ENCODE measurements around the gene CALU. TPM values are rescaled to one million over a fixed set of nuclear protein-coding genes. Genes with fewer than 3 reads are reported as not detected.

The CALU gene
- polyA plus RNA-seq, 1 donor: 92.5 TPM

DNA sequence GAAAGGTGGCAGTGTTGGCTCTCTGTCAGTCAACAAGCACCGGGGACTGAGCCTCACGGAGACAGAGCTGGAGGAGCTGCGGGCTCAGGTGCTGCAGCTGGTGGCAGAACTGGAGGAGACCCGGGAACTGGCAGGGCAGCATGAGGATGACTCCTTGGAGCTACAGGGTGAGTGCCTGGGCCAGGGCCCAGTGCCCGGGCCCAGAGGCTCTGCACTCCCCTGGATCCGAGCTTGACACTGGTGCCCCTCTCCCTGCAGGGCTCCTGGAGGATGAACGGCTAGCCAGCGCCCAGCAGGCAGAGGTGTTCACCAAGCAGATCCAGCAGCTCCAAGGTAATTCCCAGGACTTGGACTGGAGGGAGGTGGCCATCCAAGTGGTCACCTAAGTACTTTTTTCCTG, 55.3 kb downstream of the CALU start:
- peaks cover 11% of the 10 kb centered on the region for H3K4me1 ChIP-seq (ENCODE audit: control insufficient read depth, insufficient read depth, low read length)
- no peaks in the 10 kb centered on the region for H3K36me3 ChIP-seq (ENCODE audit: control insufficient read depth, insufficient read depth, low read length)
- no peak overlapping the region for H3K27ac ChIP-seq (ENCODE audit: low read length)
- H3K4me3 ChIP-seq (ENCODE audit: low read length): no peak overlapping the region
- no peaks in the 10 kb centered on the region for H3K9me3 ChIP-seq (ENCODE audit: control insufficient read depth, low read depth, low read length)
- WGBS (ENCODE audit: insufficient coverage, low lambda C conversion rate): no CpG with 5 or more reads among the region's 8 CpGs
- DNase-seq: no peak
- H3K27me3 ChIP-seq (ENCODE audit: control insufficient read depth, insufficient read depth, low read length): peaks cover 34% of the 10 kb centered on the region

DNA sequence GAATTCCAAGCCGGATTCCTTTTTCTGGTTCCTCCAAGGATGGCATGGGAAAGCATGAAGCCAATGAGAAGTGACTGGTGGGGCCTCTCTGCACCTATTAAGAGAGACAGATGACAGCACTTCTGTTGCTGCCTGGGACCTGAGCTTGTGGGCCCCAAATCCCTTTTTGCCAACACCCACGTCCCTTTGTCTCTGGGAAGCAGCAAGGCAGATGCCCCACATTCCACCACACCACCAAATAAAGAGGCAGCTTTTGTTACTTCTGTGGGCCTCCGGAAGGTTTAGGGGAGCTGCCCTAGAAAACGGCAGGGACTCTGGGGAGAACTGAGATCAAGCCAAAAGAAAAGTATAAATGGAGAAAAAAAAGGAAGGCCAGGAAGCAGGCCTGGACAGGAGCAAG, 56.0 kb downstream of the CALU start:
- H3K27ac ChIP-seq (ENCODE audit: low read length): no peak overlapping the region
- peaks cover 27% of the 10 kb centered on the region for H3K27me3 ChIP-seq (ENCODE audit: control insufficient read depth, insufficient read depth, low read length)
- no peak for DNase-seq
- H3K36me3 ChIP-seq (ENCODE audit: control insufficient read depth, insufficient read depth, low read length): no peaks in the 10 kb centered on the region
- H3K4me1 ChIP-seq (ENCODE audit: control insufficient read depth, insufficient read depth, low read length): peaks cover 11% of the 10 kb centered on the region
- H3K9me3 ChIP-seq (ENCODE audit: control insufficient read depth, low read depth, low read length): no peaks in the 10 kb centered on the region
- H3K4me3 ChIP-seq (ENCODE audit: low read length): no peak overlapping the region
- no CpG with 5 or more reads among the region's 4 CpGs for WGBS (ENCODE audit: insufficient coverage, low lambda C conversion rate)

- no CpG with 5 or more reads among the region's 5 CpGs for WGBS (ENCODE audit: insufficient coverage, low lambda C conversion rate)
- H3K27ac ChIP-seq (ENCODE audit: low read length): no peak overlapping the region
These were observed 57.2 kb downstream of the CALU start for GRCh38 chr7:128796327-128796726.

DNA sequence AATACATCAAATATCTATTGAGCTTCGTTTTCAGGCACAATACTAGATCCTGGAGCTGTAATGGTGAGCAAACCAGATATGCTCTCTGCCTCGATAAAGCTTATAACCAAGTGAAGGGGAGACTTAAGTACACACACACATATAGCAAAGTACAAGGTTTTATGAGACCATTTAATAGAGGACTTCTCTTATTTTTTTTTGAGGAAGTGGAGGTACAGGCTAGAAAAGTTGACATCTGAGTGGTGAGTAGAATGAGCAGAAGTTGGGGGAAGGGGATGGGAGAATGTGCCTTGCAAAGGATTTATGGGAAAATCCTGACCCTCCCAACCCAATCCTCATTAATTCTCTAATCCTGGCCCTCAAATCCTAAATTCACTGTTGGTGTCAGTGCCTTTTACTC, 60.3 kb downstream of the CALU start:
- WGBS (ENCODE audit: insufficient coverage, low lambda C conversion rate): no CpG with 5 or more reads among the region's 2 CpGs
- no peak overlapping the region for H3K4me3 ChIP-seq (ENCODE audit: low read length)
- peaks cover 12% of the 10 kb centered on the region for H3K4me1 ChIP-seq (ENCODE audit: control insufficient read depth, insufficient read depth, low read length)
- no peak for DNase-seq
- H3K9me3 ChIP-seq (ENCODE audit: control insufficient read depth, low read depth, low read length): no peaks in the 10 kb centered on the region
- H3K27me3 ChIP-seq (ENCODE audit: control insufficient read depth, insufficient read depth, low read length): no peaks in the 10 kb centered on the region
- H3K36me3 ChIP-seq (ENCODE audit: control insufficient read depth, insufficient read depth, low read length): no peaks in the 10 kb centered on the region
- H3K27ac ChIP-seq (ENCODE audit: low read length): no peak overlapping the region

More at GRCh38 chr7:128796327-128796726, 57.2 kb downstream of the CALU start:
- Histone ChIP-seq H3K9me3 (ENCODE audit: control insufficient read depth, low read depth, low read length) (no peaks in the 10 kb centered on the region), H3K4me3 (ENCODE audit: low read length) (no peak overlapping the region), H3K36me3 (ENCODE audit: control insufficient read depth, insufficient read depth, low read length) (no peaks in the 10 kb centered on the region), H3K27me3 (ENCODE audit: control insufficient read depth, insufficient read depth, low read length) (peaks cover 19% of the 10 kb centered on the region), H3K4me1 (ENCODE audit: control insufficient read depth, insufficient read depth, low read length) (peaks cover 12% of the 10 kb centered on the region)
- DNase-seq: no peak

- Histone ChIP-seq H3K4me3 (ENCODE audit: low read length) (no peak overlapping the region), H3K4me1 (ENCODE audit: control insufficient read depth, insufficient read depth, low read length) (peaks cover 12% of the 10 kb centered on the region), H3K9me3 (ENCODE audit: control insufficient read depth, low read depth, low read length) (no peaks in the 10 kb centered on the region), H3K27ac (ENCODE audit: low read length) (peak overlapping the region; percentile 37), H3K27me3 (ENCODE audit: control insufficient read depth, insufficient read depth, low read length) (no peaks in the 10 kb centered on the region), H3K36me3 (ENCODE audit: control insufficient read depth, insufficient read depth, low read length) (no peaks in the 10 kb centered on the region)
- WGBS (ENCODE audit: insufficient coverage, low lambda C conversion rate): no CpG with 5 or more reads among the region's 3 CpGs
- no peak for DNase-seq
These were observed 61.4 kb downstream of the CALU start for GRCh38 chr7:128800567-128800966.

GRCh38 chr7:128801003-128801402, 61.8 kb downstream of the CALU start:
- Histone ChIP-seq H3K9me3 (ENCODE audit: control insufficient read depth, low read depth, low read length) (no peaks in the 10 kb centered on the region), H3K4me3 (ENCODE audit: low read length) (no peak overlapping the region), H3K36me3 (ENCODE audit: control insufficient read depth, insufficient read depth, low read length) (no peaks in the 10 kb centered on the region), H3K4me1 (ENCODE audit: control insufficient read depth, insufficient read depth, low read length) (peaks cover 12% of the 10 kb centered on the region), H3K27me3 (ENCODE audit: control insufficient read depth, insufficient read depth, low read length) (no peaks in the 10 kb centered on the region), H3K27ac (ENCODE audit: low read length) (peak overlapping the region; percentile 37)
- no CpG with 5 or more reads among the region's 9 CpGs for WGBS (ENCODE audit: insufficient coverage, low lambda C conversion rate)
- DNase-seq: peak; percentile 71 to 87

GRCh38 chr7:128801667-128802418, 62.7 kb downstream of the CALU start:
- no peak overlapping the region for H3K27ac ChIP-seq (ENCODE audit: low read length)
- no CpG with 5 or more reads among the region's 2 CpGs for WGBS (ENCODE audit: insufficient coverage, low lambda C conversion rate)
- no peaks in the 10 kb centered on the region for H3K27me3 ChIP-seq (ENCODE audit: control insufficient read depth, insufficient read depth, low read length)
- H3K4me1 ChIP-seq (ENCODE audit: control insufficient read depth, insufficient read depth, low read length): peaks cover 12% of the 10 kb centered on the region
- peaks cover 3% of the 10 kb centered on the region for H3K36me3 ChIP-seq (ENCODE audit: control insufficient read depth, insufficient read depth, low read length)
- no peak for DNase-seq
- no peak overlapping the region for H3K4me3 ChIP-seq (ENCODE audit: low read length)
- H3K9me3 ChIP-seq (ENCODE audit: control insufficient read depth, low read depth, low read length): no peaks in the 10 kb centered on the region

DNA sequence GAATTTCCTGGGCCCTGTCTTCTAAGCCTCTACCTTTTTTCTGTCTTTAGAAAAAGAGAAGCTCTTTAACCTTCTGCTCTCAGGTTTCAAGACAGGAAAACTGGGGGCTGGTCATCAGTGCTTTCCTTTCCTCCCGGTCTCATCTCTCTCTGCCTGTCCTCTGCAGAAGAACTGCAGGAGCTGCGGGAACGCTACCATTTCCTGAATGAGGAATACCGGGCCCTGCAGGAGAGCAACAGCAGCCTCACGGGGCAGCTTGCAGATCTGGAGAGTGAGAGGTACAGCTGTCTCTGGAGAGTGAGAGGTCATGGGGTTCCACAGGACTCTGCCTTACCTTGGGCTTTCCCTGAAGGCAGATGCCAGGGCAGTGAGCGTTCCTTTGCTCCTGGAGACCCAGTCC, 65.3 kb downstream of the CALU start:
- Histone ChIP-seq H3K36me3 (ENCODE audit: control insufficient read depth, insufficient read depth, low read length) (peaks cover 3% of the 10 kb centered on the region), H3K9me3 (ENCODE audit: control insufficient read depth, low read depth, low read length) (no peaks in the 10 kb centered on the region), H3K4me1 (ENCODE audit: control insufficient read depth, insufficient read depth, low read length) (peaks cover 12% of the 10 kb centered on the region), H3K4me3 (ENCODE audit: low read length) (no peak overlapping the region), H3K27me3 (ENCODE audit: control insufficient read depth, insufficient read depth, low read length) (no peaks in the 10 kb centered on the region), H3K27ac (ENCODE audit: low read length) (no peak overlapping the region)
- DNase-seq: no peak
- WGBS (ENCODE audit: insufficient coverage, low lambda C conversion rate): no CpG with 5 or more reads among the region's 6 CpGs

- DNase-seq: no peak
- H3K9me3 ChIP-seq (ENCODE audit: control insufficient read depth, low read depth, low read length): no peaks in the 10 kb centered on the region
- peaks cover 3% of the 10 kb centered on the region for H3K36me3 ChIP-seq (ENCODE audit: control insufficient read depth, insufficient read depth, low read length)
- H3K27ac ChIP-seq (ENCODE audit: low read length): no peak overlapping the region
- H3K4me1 ChIP-seq (ENCODE audit: control insufficient read depth, insufficient read depth, low read length): peaks cover 12% of the 10 kb centered on the region
- H3K4me3 ChIP-seq (ENCODE audit: low read length): no peak overlapping the region
- no CpG with 5 or more reads among the region's 5 CpGs for WGBS (ENCODE audit: insufficient coverage, low lambda C conversion rate)
- no peaks in the 10 kb centered on the region for H3K27me3 ChIP-seq (ENCODE audit: control insufficient read depth, insufficient read depth, low read length)
These were observed 66.1 kb downstream of the CALU start for GRCh38 chr7:128805225-128805624.

DNA sequence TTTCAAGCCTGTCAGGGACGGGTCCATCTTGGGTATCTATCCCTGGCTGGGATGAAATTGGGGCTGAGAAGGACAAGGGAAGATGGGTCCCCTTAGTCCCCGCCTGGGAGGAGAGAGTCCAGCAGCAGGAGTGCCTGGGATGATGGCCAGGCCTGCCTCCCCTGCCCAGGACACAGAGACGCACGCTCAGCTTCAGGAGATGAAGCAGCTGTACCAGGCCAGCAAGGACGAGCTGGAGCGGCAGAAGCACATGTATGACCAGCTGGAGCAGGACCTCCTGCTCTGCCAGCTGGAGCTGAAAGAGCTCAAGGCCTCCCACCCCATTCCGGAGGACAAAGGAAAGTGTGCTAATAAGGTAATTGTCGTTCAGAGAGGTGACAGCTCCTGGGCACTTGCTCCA, 68.0 kb downstream of the CALU start:
- Histone ChIP-seq H3K4me3 (ENCODE audit: low read length) (no peak overlapping the region), H3K27ac (ENCODE audit: low read length) (no peak overlapping the region), H3K4me1 (ENCODE audit: control insufficient read depth, insufficient read depth, low read length) (no peaks in the 10 kb centered on the region), H3K9me3 (ENCODE audit: control insufficient read depth, low read depth, low read length) (no peaks in the 10 kb centered on the region), H3K36me3 (ENCODE audit: control insufficient read depth, insufficient read depth, low read length) (peaks cover 3% of the 10 kb centered on the region), H3K27me3 (ENCODE audit: control insufficient read depth, insufficient read depth, low read length) (no peaks in the 10 kb centered on the region)
- 80% methylated on average over 1 of the region's 8 CpGs for WGBS (ENCODE audit: insufficient coverage, low lambda C conversion rate)
- DNase-seq: no peak

DNA sequence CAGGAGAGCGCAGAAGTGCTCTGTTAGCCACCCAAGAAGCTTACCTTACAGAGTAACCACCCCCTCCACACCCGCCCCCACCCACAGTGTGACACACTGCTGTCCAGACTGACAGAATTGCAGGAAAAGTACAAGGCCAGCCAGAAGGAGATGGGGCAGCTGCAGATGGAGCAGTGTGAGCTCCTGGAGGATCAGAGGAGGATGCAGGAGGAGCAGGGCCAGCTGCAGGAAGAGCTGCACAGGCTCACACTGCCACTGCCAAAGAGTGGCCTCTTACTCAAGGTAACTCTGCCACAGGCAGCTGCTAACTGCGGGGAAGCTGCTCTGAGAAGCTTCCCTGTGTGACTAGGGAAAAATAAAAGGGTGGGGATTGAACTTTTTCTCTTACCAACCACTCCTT, 70.2 kb downstream of the CALU start:
- no peaks in the 10 kb centered on the region for H3K4me1 ChIP-seq (ENCODE audit: control insufficient read depth, insufficient read depth, low read length)
- H3K27me3 ChIP-seq (ENCODE audit: control insufficient read depth, insufficient read depth, low read length): no peaks in the 10 kb centered on the region
- H3K36me3 ChIP-seq (ENCODE audit: control insufficient read depth, insufficient read depth, low read length): peaks cover 3% of the 10 kb centered on the region
- H3K4me3 ChIP-seq (ENCODE audit: low read length): no peak overlapping the region
- WGBS (ENCODE audit: insufficient coverage, low lambda C conversion rate): no CpG with 5 or more reads among the region's 3 CpGs
- H3K9me3 ChIP-seq (ENCODE audit: control insufficient read depth, low read depth, low read length): no peaks in the 10 kb centered on the region
- no peak for DNase-seq
- H3K27ac ChIP-seq (ENCODE audit: low read length): no peak overlapping the region
